ENCODE results near the gene RAD51B.

- TF ChIP-seq CTCF (IDR thresholded peaks at IDR 0.05) (no peak), POLR2A (IDR thresholded peaks at IDR 0.05) (no peak)
Measured at GRCh38 chr14:68704736-68705720, 885.4 kb downstream of the RAD51B start.

Measured in tibial nerve (tissue), 3 donors.